ENCODE data around the gene GLOD4.
"Not testable (repeated sequence)": the region's sequence is repeated elsewhere in the genome, so short reads cannot be mapped to it uniquely, and the experiment has no call there.

GLOD4 gene

GRCh38 chr17:781805-782731 lies at the start of gene GLOD4, which contains the start of gene MRM3:
TSS of gene GLOD4 (minus strand) at chr17:782280. CDS start at chr17:782255, 25 bp downstream.
TSS of gene MRM3 (plus strand) at chr17:782353. CDS start at chr17:782379, 26 bp downstream.
- DNase-seq (ENCODE audit: low read depth in 2 of 2): peak; percentile 92

GRCh38 chr17:830950-831349 lies 48.9 kb upstream of the GLOD4 start:
- no peak for DNase-seq (ENCODE audit: low read depth in 2 of 2)

GRCh38 chr17:830381-830780 lies 48.3 kb upstream of the GLOD4 start:
- DNase-seq (ENCODE audit: low read depth in 2 of 2): no peak

GRCh38 chr17:829614-830013 lies 47.5 kb upstream of the GLOD4 start:
- not testable (repeated sequence) for DNase-seq (ENCODE audit: low read depth in 2 of 2)

- DNase-seq (ENCODE audit: low read depth in 2 of 2): no peak
Measured at GRCh38 chr17:828761-829160, 46.7 kb upstream of the GLOD4 start.

- no peak for DNase-seq (ENCODE audit: low read depth in 2 of 2)
Measured at GRCh38 chr17:826778-827177, 44.7 kb upstream of the GLOD4 start.

- no peak for DNase-seq (ENCODE audit: low read depth in 2 of 2)
Measured at GRCh38 chr17:825216-825615, 43.1 kb upstream of the GLOD4 start.

- DNase-seq (ENCODE audit: low read depth in 2 of 2): no peak
Measured at GRCh38 chr17:824378-824777, 42.3 kb upstream of the GLOD4 start.

GRCh38 chr17:823501-823902 lies 41.4 kb upstream of the GLOD4 start:
- DNase-seq (ENCODE audit: low read depth in 2 of 2): no peak

- DNase-seq (ENCODE audit: low read depth in 2 of 2): no peak
Measured at GRCh38 chr17:819251-819650, 37.2 kb upstream of the GLOD4 start.

GRCh38 chr17:814371-814770 lies 32.3 kb upstream of the GLOD4 start:
- DNase-seq (ENCODE audit: low read depth in 2 of 2): no peak

- DNase-seq (ENCODE audit: low read depth in 2 of 2): no peak
Measured at GRCh38 chr17:812638-813204, 30.6 kb upstream of the GLOD4 start.

GRCh38 chr17:811051-811784 lies 29.1 kb upstream of the GLOD4 start:
- DNase-seq (ENCODE audit: low read depth in 2 of 2): no peak

GRCh38 chr17:807523-808294 lies 25.6 kb upstream of the GLOD4 start:
- DNase-seq (ENCODE audit: low read depth in 2 of 2): no peak

GRCh38 chr17:806781-807522 lies 24.9 kb upstream of the GLOD4 start:
- DNase-seq (ENCODE audit: low read depth in 2 of 2): no peak

GRCh38 chr17:806346-806745 lies 24.3 kb upstream of the GLOD4 start:
- no peak for DNase-seq (ENCODE audit: low read depth in 2 of 2)

GRCh38 chr17:805886-806285 lies 23.8 kb upstream of the GLOD4 start:
- DNase-seq (ENCODE audit: low read depth in 2 of 2): not testable (repeated sequence)

- no peak for DNase-seq (ENCODE audit: low read depth in 2 of 2)
Measured at GRCh38 chr17:804541-805435, 22.7 kb upstream of the GLOD4 start.

GRCh38 chr17:802901-803881 lies 21.1 kb upstream of the GLOD4 start:
- no peak for DNase-seq (ENCODE audit: low read depth in 2 of 2)
